ENCODE measurements around the gene DMC1. TPM values are rescaled to one million over a fixed set of nuclear protein-coding genes. Genes with fewer than 3 reads are reported as not detected.

The DMC1 gene
- total and polyA plus RNA-seq, 9 of the 15 experiments (the other 6 are each of a cell fraction or from before 2014, with no cell fraction given) = 5.5 to 55.5 (median 9.8) TPM

- TF ChIP-seq ZNF583 (CRISPR knock-in tag; IDR thresholded peaks at IDR 0.05) (peak; percentile 76; the same call in 1 of the 2 replicates), POLR2H (tag; IDR thresholded peaks at IDR 0.05; ENCODE audit: low read depth) (peak; percentile 87), SRF (CRISPR knock-in tag; IDR thresholded peaks at IDR 0.05) (no peak; a peak in 1 of 4 replicates), NR2C1 (IDR thresholded peaks at IDR 0.05) (no peak), NR2C1 (tag; IDR thresholded peaks at IDR 0.05) (peak; percentile 61; the same call in 1 of the 2 replicates), RHOXF2B (CRISPR knock-in tag; conservative IDR thresholded peaks at IDR 0.05) (no peak), GABPA (tag; conservative IDR thresholded peaks at IDR 0.05; ENCODE audit: low read depth) (peak; percentile 51), GTF2F1 (IDR thresholded peaks at IDR 0.05; ENCODE audit: low read depth, low read length) (peak; percentile 83; the same call in 1 of the 2 replicates), MCM7 (IDR thresholded peaks at IDR 0.05) (no peak), USF2 (CRISPR knock-in tag; IDR thresholded peaks at IDR 0.05) (no peak), AFF4 (CRISPR knock-in tag; IDR thresholded peaks at IDR 0.05) (peak; percentile 37), POLR2G (IDR thresholded peaks at IDR 0.05; ENCODE audit: low read depth, low read length) (peak; percentile 87), LCOR (CRISPR knock-in tag; IDR thresholded peaks at IDR 0.05) (no peak), ARID2 (IDR thresholded peaks at IDR 0.05) (no peak), FOXA1 (IDR thresholded peaks at IDR 0.05; ENCODE audit: borderline replicate concordance) (no peak), ZFX (CRISPR knock-in tag; IDR thresholded peaks at IDR 0.05) (peak; percentile 53), GTF2A2 (tag; IDR thresholded peaks at IDR 0.05) (no peak), ZNF354B (CRISPR knock-in tag; IDR thresholded peaks at IDR 0.05) (no peak), ZNF766 (CRISPR knock-in tag; conservative IDR thresholded peaks at IDR 0.05) (peak; percentile 82; the same call in 1 of the 2 replicates), HNRNPL (IDR thresholded peaks at IDR 0.05; ENCODE audit: low read depth, low read length) (peak; percentile 99), NFRKB (IDR thresholded peaks at IDR 0.05; ENCODE audit: low read depth) (peak; percentile 100), POLR2AphosphoS2 (IDR thresholded peaks at IDR 0.05; ENCODE audit: low read length) (peak; percentile 39; the same call in 1 of the 2 replicates), CTCF (IDR thresholded peaks at IDR 0.05 in 2 of 3, conservative IDR thresholded peaks at IDR 0.05 in 1 of 3; ENCODE audit: insufficient read depth in 2 of 3, low read depth in 1 of 3, low read length in 3 of 3) (peak in 1 of 3 experiments; percentile 17; a peak in 1 of 6 replicates), RAD51 (IDR thresholded peaks at IDR 0.05; ENCODE audit: borderline replicate concordance, low read depth) (no peak)
Measured at GRCh38 chr22:38506118-38506962, 63.6 kb downstream of the DMC1 start, which contains the start of gene DDX17 (continued).

Measured in K562 (cell line).